GM13977 (cell line): ENCODE data around the gene ENTREP3.
"Not testable (repeated sequence)": the region's sequence is repeated elsewhere in the genome, so short reads cannot be mapped to it uniquely, and the experiment has no call there.

Experiments
- DNase-seq: peaks from one replicate; pipeline ENCODE4 v3.0.0; 2012; ENCODE audit warnings: low spot score
- in situ Hi-C: fragments of 300-500 bp; cut with MboI; formaldehyde crosslinking; loops from one replicate; pipeline ENCODE4 v1.12.0; 2022; ENCODE audit warnings: low sequenced_read_pairs, low pct_unique_long_range_greater_than_20kb, mixed read lengths, inconsistent platforms; ENCODE audit not compliant: unreplicated experiment
- TF ChIP-seq, protein P1 (sequence below): IDR thresholded peaks from 2 replicates; pipeline ENCODE4 v1.5.1; 2012; ENCODE audit warnings: mild to moderate bottlenecking, control low read depth; ENCODE audit not compliant: insufficient read depth; ENCODE audit errors: extremely low read depth, missing control alignments

The ENTREP3 gene

GRCh38 chr1:155296661-155297060, 41.4 kb upstream of the ENTREP3 start:
- TF ChIP-seq, protein P1, sequence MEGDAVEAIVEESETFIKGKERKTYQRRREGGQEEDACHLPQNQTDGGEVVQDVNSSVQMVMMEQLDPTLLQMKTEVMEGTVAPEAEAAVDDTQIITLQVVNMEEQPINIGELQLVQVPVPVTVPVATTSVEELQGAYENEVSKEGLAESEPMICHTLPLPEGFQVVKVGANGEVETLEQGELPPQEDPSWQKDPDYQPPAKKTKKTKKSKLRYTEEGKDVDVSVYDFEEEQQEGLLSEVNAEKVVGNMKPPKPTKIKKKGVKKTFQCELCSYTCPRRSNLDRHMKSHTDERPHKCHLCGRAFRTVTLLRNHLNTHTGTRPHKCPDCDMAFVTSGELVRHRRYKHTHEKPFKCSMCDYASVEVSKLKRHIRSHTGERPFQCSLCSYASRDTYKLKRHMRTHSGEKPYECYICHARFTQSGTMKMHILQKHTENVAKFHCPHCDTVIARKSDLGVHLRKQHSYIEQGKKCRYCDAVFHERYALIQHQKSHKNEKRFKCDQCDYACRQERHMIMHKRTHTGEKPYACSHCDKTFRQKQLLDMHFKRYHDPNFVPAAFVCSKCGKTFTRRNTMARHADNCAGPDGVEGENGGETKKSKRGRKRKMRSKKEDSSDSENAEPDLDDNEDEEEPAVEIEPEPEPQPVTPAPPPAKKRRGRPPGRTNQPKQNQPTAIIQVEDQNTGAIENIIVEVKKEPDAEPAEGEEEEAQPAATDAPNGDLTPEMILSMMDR: no peak
- in situ Hi-C loops: no loop called here
- DNase-seq: no peak

GRCh38 chr1:155295942-155296267, 40.6 kb upstream of the ENTREP3 start:
- DNase-seq: no peak
- in situ Hi-C loops: no loop called here

GRCh38 chr1:155295183-155295941, 40.1 kb upstream of the ENTREP3 start:
- in situ Hi-C loops: no loop called here
- TF ChIP-seq, protein P1: no peak
- DNase-seq: no peak

More at GRCh38 chr1:155295942-155296267, 40.6 kb upstream of the ENTREP3 start:
- TF ChIP-seq, protein P1: no peak

- DNase-seq: no peak
- in situ Hi-C loops: no loop called here
- TF ChIP-seq, protein P1: no peak
Measured at GRCh38 chr1:155294520-155295182, 39.4 kb upstream of the ENTREP3 start.

DNA sequence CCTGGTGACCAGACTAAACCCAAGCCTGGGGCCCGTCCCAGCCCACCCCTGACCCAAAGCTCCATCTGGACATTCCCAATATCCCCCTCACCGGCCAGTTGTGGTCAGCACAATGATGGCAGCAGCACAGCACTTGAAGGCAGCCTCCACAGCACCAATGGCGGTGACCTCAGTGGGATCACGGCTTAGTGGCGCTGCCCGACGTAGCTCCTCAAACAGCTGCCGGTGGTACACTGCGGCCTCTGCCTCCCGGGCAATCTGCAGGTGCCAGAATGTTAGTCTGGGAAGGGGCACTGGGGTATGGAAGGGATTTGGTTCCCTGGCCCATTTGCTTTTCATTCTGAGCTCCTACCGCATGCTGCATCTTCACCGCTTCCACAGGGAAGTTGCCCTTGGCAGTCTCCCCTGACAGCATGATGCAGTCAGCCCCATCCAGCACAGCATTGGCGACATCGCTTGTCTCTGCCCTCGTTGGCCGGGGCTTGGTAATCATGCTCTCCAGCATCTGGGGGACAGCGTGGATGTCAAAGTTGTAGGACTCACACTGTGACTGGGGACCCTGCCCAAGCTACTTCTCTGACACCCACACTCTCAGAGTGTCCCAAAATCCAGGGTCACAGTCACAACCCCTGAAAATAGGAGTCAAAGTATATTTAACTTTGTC, 37.9 kb upstream of the ENTREP3 start:
- no peak for DNase-seq
- TF ChIP-seq, protein P1: no peak
- in situ Hi-C loops: no loop called here

DNA sequence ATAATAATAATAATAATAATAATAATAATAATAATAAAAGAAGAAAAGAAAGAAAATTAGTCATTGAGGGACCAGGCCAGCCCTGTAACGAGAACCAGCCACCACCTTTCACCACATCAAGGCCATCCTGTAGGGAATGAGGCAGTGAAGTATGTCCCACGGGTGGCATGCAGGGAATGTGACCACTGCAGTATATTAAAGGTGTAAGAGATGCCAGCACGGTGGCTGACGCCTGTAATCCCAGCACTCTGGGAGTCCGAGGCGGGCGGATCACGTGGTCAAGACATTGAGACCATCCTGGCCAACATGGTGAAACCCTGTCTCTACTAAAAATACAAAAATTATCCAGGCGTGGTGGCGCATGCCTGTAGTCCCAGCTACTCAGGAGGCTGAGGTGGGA, 35.7 kb upstream of the ENTREP3 start:
- DNase-seq, in situ Hi-C loops: not testable (repeated sequence)
